ENCODE data around the gene C17orf67.
"Not testable (repeated sequence)": the region's sequence is repeated elsewhere in the genome, so short reads cannot be mapped to it uniquely, and the experiment has no call there.

The C17orf67 gene

DNA sequence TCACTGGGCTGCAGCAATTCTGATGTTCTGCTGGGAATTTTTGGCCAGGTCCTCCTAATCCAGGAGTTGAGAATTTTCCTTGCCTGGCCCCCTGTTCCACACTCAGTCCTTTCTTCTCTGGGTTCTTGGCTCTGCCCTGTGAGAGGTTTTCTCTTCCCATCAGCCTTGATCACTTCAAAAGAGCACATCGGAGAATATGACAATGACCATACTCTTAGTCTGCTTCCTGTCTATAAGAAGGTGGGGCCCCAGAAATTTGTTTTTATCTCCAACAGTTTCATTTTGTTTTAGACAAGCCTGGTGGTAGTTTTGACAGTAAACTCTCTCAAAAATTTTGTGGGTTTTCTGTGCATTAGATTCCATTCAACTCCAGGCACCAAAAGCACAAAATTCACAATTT is 70.7 kb downstream of the C17orf67 start:
- no peak for DNase-seq (ENCODE audit: low spot score)
- no peak for TF ChIP-seq CTCF (IDR thresholded peaks at IDR 0.05; ENCODE audit: extremely low read depth, missing control alignments)

DNA sequence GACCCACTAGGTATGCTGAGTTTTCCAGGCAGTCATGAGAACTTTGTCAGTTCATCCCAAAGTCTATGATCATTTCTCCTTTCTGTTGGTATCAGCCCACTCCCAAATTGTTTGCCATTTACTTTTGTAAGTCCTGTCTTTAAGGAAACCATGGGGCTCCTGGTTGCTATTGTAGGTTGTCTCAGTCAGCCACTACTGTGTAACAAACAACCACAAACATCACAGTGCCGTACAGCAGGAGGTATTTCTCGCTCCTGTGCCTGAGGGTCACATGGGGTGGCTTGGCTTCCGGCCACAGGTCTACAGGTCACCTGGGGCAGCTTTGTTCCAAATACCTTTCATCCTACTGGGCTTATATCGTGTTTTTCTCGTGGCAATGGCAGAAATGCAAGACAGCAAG is 71.6 kb downstream of the C17orf67 start:
- no peak for TF ChIP-seq CTCF (IDR thresholded peaks at IDR 0.05; ENCODE audit: extremely low read depth, missing control alignments)

GRCh38 chr17:56761387-56761786 is 72.3 kb downstream of the C17orf67 start:
- no peak for DNase-seq (ENCODE audit: low spot score)
- TF ChIP-seq CTCF (IDR thresholded peaks at IDR 0.05; ENCODE audit: extremely low read depth, missing control alignments), result no peak

More for the DNA sequence above, 71.6 kb downstream of the C17orf67 start:
- DNase-seq (ENCODE audit: low spot score), result no peak

DNA sequence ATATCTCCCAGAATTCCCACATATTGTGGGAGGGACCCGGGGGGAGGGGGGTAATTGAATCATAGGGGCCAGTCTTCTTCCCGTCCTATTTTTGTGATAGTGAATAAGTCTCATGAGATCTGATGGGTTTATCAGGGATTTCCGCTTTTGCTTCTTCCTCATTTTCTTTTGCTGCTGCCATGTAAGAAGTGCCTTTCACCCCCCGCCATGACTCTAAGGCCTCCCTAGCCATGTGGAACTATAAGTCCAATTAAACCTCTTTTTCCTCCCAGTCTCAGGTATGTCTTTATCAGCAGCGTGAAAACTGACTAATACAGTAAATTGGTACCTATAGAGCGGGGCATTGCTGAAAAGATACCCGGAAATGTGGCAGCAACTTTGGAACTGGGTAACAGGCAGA is 76.1 kb downstream of the C17orf67 start:
- DNase-seq (ENCODE audit: low spot score), result not testable (repeated sequence)

DNA sequence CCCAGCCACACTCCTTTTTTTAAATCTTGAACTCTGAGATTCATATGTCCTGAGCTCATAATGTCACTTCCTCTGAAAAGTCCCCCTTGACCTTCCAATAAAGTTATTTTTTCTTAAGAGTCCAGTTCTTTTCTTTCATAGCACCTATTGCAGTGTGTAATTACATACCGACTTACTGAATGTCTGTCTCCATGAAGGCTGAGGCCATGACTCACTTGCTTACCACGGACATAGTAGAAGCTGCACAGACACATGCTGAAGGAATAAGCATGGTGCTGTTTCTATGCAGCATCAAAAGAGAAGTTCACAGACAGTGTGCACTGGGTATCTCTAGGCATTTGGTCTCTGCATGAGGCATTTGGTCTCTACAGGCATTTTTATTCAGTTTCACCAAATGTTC is 77.2 kb downstream of the C17orf67 start:
- no peak for DNase-seq (ENCODE audit: low spot score)
- no peak for TF ChIP-seq CTCF (IDR thresholded peaks at IDR 0.05; ENCODE audit: extremely low read depth, missing control alignments)

GRCh38 chr17:56755310-56755709 is 78.4 kb downstream of the C17orf67 start:
- TF ChIP-seq CTCF (IDR thresholded peaks at IDR 0.05; ENCODE audit: extremely low read depth, missing control alignments), result no peak
- DNase-seq (ENCODE audit: low spot score), result no peak

DNA sequence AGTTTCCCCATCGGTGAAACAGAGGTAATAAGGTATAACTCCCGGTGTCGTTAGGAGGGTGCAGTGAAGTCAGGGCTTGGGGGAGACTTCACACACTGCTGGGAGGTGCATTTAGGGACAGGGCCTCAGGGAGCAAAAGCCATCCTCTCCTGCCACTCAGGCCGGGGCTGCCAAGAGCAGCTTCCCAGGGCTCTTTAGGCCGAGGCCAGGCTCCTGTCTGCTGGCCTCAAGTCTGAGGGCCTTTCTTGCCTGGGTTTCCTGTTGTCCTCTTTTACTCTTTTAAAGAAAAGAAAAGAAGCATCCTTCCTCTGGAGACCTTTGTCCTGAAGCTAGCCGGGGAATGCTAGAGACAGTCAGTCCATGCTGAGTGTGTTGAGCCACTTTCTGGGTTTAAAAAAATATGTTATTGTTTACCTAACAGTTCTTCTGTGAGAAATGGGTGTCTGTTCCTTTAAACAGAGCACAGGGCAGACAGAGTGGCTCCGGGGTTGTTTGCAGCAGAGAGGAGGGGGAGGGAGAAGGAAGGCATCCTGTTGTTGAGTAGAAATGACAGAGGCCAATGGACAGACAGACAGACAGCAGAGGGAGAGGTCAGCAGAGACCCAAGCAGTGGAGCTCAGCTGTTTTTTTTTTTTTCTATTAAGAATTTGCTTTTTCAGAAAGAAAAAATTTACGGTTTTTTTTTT is 79.1 kb downstream of the C17orf67 start:
- TF ChIP-seq CTCF (IDR thresholded peaks at IDR 0.05; ENCODE audit: extremely low read depth, missing control alignments), result no peak
- DNase-seq (ENCODE audit: low spot score), result no peak

GRCh38 chr17:56752263-56752836 is 81.4 kb downstream of the C17orf67 start:
- DNase-seq (ENCODE audit: low spot score), result no peak
- TF ChIP-seq CTCF (IDR thresholded peaks at IDR 0.05; ENCODE audit: extremely low read depth, missing control alignments), result no peak
